ENCODE measurements around the gene SLC39A2.
A peak's percentile ranks its signal among the peaks of the same experiment; 100 is the strongest.
"Not testable (repeated sequence)": the region's sequence is repeated elsewhere in the genome, so short reads cannot be mapped to it uniquely, and the experiment has no call there.

SLC39A2 gene

DNA sequence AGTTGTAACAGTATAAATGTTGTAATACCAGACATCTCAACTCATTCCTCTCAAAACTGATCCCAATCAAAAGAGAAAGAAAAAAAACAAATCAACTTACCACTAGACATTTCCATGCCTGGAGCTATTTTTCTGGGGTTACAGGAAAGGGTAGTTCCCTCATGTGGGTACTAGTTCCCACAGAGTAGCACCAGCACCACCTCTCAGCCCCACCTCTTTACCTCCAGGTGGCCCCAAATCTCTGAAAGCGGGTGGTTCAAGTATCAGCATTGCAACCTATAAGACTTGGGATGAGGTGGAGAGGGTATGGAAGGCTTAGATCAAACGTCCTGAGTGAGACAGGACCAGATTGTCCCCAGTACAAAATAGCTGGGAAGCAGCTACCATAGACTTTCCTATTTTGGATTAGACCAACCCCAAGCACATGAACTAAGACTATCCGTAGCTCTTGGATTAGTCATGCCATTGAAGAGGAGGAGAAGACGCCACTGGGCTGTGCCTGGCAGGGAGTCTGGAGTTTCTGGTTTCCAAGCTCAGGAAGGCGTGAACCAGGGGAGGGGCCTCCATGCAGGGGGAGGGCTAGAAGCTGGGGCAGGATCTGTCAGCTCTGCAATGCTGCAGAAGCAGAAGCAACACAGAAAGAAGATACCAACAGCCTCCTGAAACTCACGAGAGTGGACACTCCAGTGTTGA is at the start of gene SLC39A2:
SLC39A2 (plus strand) TSS at position 620 of the 693 bp plus-strand sequence. CDS start 154 bp downstream, outside the sequence.
- in situ Hi-C loops (cut with HindIII; ENCODE audit: low sequenced_read_pairs) = no loop called here
- H3K4me3 ChIP-seq (ENCODE audit: low read depth, low read length) = no peak within 1 kb of the TSS
- TF ChIP-seq, protein P1, sequence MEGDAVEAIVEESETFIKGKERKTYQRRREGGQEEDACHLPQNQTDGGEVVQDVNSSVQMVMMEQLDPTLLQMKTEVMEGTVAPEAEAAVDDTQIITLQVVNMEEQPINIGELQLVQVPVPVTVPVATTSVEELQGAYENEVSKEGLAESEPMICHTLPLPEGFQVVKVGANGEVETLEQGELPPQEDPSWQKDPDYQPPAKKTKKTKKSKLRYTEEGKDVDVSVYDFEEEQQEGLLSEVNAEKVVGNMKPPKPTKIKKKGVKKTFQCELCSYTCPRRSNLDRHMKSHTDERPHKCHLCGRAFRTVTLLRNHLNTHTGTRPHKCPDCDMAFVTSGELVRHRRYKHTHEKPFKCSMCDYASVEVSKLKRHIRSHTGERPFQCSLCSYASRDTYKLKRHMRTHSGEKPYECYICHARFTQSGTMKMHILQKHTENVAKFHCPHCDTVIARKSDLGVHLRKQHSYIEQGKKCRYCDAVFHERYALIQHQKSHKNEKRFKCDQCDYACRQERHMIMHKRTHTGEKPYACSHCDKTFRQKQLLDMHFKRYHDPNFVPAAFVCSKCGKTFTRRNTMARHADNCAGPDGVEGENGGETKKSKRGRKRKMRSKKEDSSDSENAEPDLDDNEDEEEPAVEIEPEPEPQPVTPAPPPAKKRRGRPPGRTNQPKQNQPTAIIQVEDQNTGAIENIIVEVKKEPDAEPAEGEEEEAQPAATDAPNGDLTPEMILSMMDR (IDR thresholded peaks at IDR 0.05; ENCODE audit: low read depth, low read length, missing control alignments) = no peak
- peak; percentile 40 for DNase-seq (ENCODE audit: low read depth)

- H3K4me3 ChIP-seq (ENCODE audit: low read depth, low read length); DNase-seq (ENCODE audit: low read depth); in situ Hi-C loops (cut with HindIII; ENCODE audit: low sequenced_read_pairs): not testable (repeated sequence)
Measured at GRCh38 chr14:20954736-20955537, 44.2 kb upstream of the SLC39A2 start, which contains the start of gene RNASE2. Gene RNASE2 (plus strand): TSS chr14:20955487. CDS start chr14:20955772, 285 bp downstream.

DNA sequence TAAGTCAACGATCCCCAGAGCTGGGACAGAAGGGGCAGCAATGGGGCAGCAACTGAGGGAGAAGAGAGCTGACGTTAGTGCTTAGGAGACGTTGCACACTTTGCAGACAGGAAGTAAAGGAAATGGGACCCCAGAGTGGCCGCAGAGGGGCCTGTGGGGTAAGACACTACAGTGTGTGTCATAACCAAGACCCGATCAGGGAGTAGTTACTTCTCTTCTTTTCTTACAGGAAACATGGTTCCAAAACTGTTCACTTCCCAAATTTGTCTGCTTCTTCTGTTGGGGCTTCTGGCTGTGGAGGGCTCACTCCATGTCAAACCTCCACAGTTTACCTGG is 43.6 kb upstream of the SLC39A2 start:
- H3K4me3 ChIP-seq (ENCODE audit: low read depth, low read length); DNase-seq (ENCODE audit: low read depth); in situ Hi-C loops (cut with HindIII; ENCODE audit: low sequenced_read_pairs): not testable (repeated sequence)

DNA sequence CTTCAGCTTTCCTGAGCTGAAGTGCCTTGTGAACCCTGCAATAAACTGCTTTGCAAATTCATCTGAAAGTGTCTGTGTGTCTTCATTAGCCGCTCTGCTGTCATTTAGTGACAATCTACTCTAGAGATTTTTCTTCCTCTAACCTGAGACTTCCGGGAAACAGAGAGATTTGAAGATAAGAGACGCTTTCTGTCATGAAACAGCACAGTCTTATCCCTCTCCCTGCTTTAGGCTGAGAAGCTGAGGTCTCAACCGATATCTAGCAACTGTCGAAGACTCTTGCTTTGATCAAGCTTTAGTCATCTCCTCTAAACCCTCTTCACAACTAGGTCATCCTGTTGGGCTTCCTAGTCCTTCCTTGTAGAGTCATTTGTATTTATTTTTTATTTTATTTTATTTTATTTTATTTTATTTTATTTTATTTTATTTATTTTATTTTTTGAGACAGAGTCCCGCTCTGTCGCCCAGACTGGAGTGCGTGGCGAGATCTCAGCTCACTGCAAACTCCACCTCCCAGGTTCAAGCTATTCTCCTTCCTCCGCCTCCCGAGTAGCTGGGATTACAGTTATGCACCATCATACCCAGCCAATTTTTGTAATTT is 42.6 kb upstream of the SLC39A2 start:
- no peak for DNase-seq (ENCODE audit: low read depth)
- TF ChIP-seq, protein P1 (IDR thresholded peaks at IDR 0.05; ENCODE audit: low read depth, low read length, missing control alignments) = no peak
- no peak overlapping the region for H3K4me3 ChIP-seq (ENCODE audit: low read depth, low read length)
- in situ Hi-C loops (cut with HindIII; ENCODE audit: low sequenced_read_pairs) = no loop called here

- DNase-seq (ENCODE audit: low read depth); H3K4me3 ChIP-seq (ENCODE audit: low read depth, low read length); in situ Hi-C loops (cut with HindIII; ENCODE audit: low sequenced_read_pairs): not testable (repeated sequence)
Measured at GRCh38 chr14:20958946-20959345, 40.1 kb upstream of the SLC39A2 start.

DNA sequence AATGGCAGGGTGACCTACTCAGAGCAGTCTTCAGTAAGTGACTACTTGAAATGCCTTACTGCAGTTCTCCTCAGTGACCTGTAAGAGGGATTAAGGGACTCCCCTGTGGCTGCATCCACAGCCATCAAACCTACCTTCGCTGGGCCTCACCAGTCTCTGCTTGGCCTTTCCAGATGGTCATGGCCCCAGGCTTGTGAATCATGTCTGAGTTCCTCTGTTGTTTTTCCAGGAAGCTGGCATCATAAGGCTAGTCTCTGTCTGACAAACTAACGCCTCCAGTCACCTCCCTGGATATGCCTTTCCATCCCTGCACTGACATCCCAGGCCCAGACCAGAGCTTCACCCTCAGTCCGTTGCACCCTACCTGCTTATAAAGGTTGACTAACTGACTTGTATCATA is 29.8 kb upstream of the SLC39A2 start:
- TF ChIP-seq, protein P1 (IDR thresholded peaks at IDR 0.05; ENCODE audit: low read depth, low read length, missing control alignments) = no peak
- no peak overlapping the region for H3K4me3 ChIP-seq (ENCODE audit: low read depth, low read length)
- in situ Hi-C loops (cut with HindIII; ENCODE audit: low sequenced_read_pairs) = no loop called here
- no peak for DNase-seq (ENCODE audit: low read depth)

- no peak for DNase-seq (ENCODE audit: low read depth)
- peak overlapping the region; percentile 66 for H3K4me3 ChIP-seq (ENCODE audit: low read depth, low read length)
- TF ChIP-seq, protein P1 (IDR thresholded peaks at IDR 0.05; ENCODE audit: low read depth, low read length, missing control alignments) = no peak
- in situ Hi-C loops (cut with HindIII; ENCODE audit: low sequenced_read_pairs) = no loop called here
Measured at GRCh38 chr14:20970647-20970982, 28.5 kb upstream of the SLC39A2 start.

Data from astrocyte of the cerebellum (primary cell).